ENCODE data around the gene DGCR6.
"Not testable (repeated sequence)": the region's sequence is repeated elsewhere in the genome, so short reads cannot be mapped to it uniquely, and the experiment has no call there.

The DGCR6 gene

GRCh38 chr22:18905540-18906409 is at the start of gene DGCR6:
TSS of gene DGCR6 (plus strand) at chr22:18906320. CDS start at chr22:18906375, 55 bp downstream.
- DNase-seq (ENCODE audit: low read depth) = no peak
- TF ChIP-seq, protein P1, sequence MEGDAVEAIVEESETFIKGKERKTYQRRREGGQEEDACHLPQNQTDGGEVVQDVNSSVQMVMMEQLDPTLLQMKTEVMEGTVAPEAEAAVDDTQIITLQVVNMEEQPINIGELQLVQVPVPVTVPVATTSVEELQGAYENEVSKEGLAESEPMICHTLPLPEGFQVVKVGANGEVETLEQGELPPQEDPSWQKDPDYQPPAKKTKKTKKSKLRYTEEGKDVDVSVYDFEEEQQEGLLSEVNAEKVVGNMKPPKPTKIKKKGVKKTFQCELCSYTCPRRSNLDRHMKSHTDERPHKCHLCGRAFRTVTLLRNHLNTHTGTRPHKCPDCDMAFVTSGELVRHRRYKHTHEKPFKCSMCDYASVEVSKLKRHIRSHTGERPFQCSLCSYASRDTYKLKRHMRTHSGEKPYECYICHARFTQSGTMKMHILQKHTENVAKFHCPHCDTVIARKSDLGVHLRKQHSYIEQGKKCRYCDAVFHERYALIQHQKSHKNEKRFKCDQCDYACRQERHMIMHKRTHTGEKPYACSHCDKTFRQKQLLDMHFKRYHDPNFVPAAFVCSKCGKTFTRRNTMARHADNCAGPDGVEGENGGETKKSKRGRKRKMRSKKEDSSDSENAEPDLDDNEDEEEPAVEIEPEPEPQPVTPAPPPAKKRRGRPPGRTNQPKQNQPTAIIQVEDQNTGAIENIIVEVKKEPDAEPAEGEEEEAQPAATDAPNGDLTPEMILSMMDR (IDR thresholded peaks at IDR 0.05; ENCODE audit: low read depth, low read length, missing control alignments) = no peak

DNA sequence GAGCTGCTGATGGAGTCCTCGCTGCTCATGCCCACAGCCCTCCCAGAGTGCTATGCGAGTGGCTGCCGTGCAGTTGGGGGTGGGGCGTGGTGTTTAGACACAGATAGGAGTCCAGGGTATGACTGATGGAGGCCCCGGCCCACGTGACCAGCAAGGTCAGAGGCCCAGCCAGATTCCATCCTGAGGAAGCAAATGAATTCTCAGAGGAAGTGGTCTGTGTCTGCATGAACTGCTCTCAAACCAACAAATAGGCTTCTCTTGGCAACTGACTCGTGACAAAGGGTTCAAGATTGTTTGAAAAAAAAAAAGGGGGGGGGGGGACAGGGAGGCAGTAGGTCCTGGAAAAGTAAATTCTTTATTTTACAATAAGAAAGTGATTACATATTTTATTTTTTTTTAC is 46.8 kb upstream of the DGCR6 start:
- not testable (repeated sequence) for DNase-seq (ENCODE audit: low read depth); H3K4me3 ChIP-seq (ENCODE audit: low read depth, low read length)

More at GRCh38 chr22:18905540-18906409, at the start of gene DGCR6:
- H3K4me3 ChIP-seq (ENCODE audit: low read depth, low read length) = no peak within 1 kb of the TSS

DNA sequence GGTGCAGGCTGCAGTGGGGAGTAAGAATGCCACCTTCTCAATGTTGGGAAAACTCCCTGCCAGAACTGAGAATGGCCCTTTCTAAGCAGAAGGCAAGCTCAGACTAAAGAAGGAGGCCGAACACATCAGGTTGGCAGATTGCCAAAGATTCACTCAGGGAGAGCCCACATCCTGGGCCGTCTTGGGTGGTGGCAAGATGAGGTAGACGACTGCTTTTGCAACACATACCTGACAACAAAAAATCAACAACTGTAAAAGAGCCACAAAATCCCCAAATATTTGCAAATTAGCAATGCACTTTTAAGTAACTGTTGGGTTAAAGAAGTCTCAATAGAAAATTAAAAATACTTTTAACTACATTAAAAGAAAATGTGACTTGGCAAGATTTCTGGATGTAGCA is 24.9 kb upstream of the DGCR6 start:
- DNase-seq (ENCODE audit: low read depth); H3K4me3 ChIP-seq (ENCODE audit: low read depth, low read length): not testable (repeated sequence)

GRCh38 chr22:18884465-18884864 is 21.7 kb upstream of the DGCR6 start:
- H3K4me3 ChIP-seq (ENCODE audit: low read depth, low read length); DNase-seq (ENCODE audit: low read depth): not testable (repeated sequence)

DNA sequence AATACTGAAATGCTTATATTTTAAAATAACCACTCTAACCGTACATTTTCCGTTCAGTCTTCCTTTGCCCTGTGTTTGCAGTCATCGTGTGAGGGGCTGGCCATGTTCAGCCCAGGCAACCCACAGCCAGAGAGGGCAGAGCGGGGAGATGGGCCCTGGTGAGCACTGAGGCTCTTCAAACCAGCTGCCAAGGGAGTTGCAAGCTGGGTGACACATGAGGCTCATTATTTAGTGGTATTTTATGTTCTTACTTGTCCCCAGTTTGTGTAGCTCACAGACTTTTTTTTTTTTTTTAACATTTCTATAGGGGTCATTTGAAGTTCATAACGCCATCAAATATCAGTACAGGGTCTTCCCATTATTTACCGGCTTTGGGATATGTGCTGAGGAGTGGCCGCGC is 18.0 kb upstream of the DGCR6 start:
- H3K4me3 ChIP-seq (ENCODE audit: low read depth, low read length) = no peak overlapping the region
- no peak for DNase-seq (ENCODE audit: low read depth)
- TF ChIP-seq, protein P1 (IDR thresholded peaks at IDR 0.05; ENCODE audit: low read depth, low read length, missing control alignments) = no peak

GRCh38 chr22:18890510-18891192 is 15.5 kb upstream of the DGCR6 start:
- not testable (repeated sequence) for H3K4me3 ChIP-seq (ENCODE audit: low read depth, low read length); DNase-seq (ENCODE audit: low read depth)

- DNase-seq (ENCODE audit: low read depth); H3K4me3 ChIP-seq (ENCODE audit: low read depth, low read length): not testable (repeated sequence)
Measured at GRCh38 chr22:18893775-18894174, 12.3 kb upstream of the DGCR6 start.

- H3K4me3 ChIP-seq (ENCODE audit: low read depth, low read length) = not testable (repeated sequence)
Measured at GRCh38 chr22:18896037-18896657, 10.0 kb upstream of the DGCR6 start.

DNA sequence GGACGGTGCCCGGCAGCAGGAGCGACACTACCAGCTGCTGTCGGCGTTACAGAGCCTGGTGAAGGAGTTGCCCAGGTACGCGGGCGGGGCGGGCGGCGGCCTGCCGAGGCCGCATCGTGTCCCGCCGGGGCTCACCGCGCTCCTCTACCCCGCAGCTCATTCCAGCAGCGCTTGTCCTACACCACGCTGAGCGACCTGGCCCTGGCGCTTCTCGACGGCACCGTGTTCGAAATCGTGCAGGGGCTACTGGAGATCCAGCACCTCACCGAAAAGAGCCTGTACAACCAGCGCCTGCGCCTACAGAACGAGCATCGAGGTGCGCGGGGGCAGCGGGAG is 258 bp downstream of the DGCR6 start:
- DNase-seq (ENCODE audit: low read depth); H3K4me3 ChIP-seq (ENCODE audit: low read depth, low read length): not testable (repeated sequence)

More at GRCh38 chr22:18896037-18896657, 10.0 kb upstream of the DGCR6 start:
- not testable (repeated sequence) for DNase-seq (ENCODE audit: low read depth)

DNA sequence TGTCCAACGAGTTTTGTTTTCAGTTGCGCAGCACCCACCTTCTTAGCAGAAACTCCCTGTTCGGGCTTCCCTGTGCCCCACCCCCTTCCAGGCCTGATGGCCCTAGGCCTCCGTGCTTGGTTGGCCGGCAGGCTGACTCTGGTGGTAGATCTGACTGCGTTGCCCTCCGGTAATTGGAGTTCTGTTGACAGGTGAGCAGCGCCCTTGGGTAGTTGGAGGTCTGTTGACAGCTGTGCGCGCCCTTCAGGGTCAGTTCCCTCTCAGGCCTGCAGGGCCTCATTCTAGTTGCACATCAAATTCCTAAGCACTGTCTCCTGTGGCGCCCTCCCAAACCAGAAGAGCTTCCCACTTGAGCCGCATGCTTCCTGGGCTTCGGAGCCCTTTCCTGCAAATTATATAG is 776 bp downstream of the DGCR6 start:
- H3K4me3 ChIP-seq (ENCODE audit: low read depth, low read length) = no peak overlapping the region
- DNase-seq (ENCODE audit: low read depth) = no peak
- TF ChIP-seq, protein P1 (IDR thresholded peaks at IDR 0.05; ENCODE audit: low read depth, low read length, missing control alignments) = no peak
